Psoas muscle (tissue), 8 donors: ENCODE results near the gene ASTN2. TPM values are rescaled to one million over a fixed set of nuclear protein-coding genes. Genes with fewer than 3 reads are reported as not detected.

Experiments used
- ATAC-seq, 4 donors: fragments of 200-7000 bp; cut with Tn5 transposase; one replicate each; pipeline ENCODE4 v1.9.1; 2020; ENCODE audit warnings: moderate library complexity in 3 of 4, mild to moderate bottlenecking in 2 of 4
- DNase-seq, 2 donors: peaks; one replicate each; pipeline ENCODE4 v3.0.0-alpha.2; 2020
- H3K27ac ChIP-seq: fragments of 200-600 bp; one replicate; pipeline ENCODE4 v1.8.0; 2022
- H3K27me3 ChIP-seq, 3 donors: fragments of 200-600 bp in 1 of 3; one replicate each; pipeline versions ENCODE4 v1.6.1 to v1.8.0; 2013 to 2022; ENCODE audit warnings: low read length in 2 of 3, mild to moderate bottlenecking in 2 of 3, moderate library complexity in 1 of 3; ENCODE audit not compliant: insufficient read depth in 3 of 3
- H3K36me3 ChIP-seq, 2 donors: fragments of 200-600 bp in 1 of 2; one replicate each; pipeline versions ENCODE4 v1.6.1 to v1.8.0; 2013 to 2022; ENCODE audit warnings: low read depth in 1 of 2, mild to moderate bottlenecking in 1 of 2, moderate library complexity in 1 of 2; ENCODE audit not compliant: insufficient read depth in 1 of 2
- H3K4me1 ChIP-seq: fragments of 200-600 bp; one replicate; pipeline ENCODE4 v1.8.0; 2022
- H3K4me3 ChIP-seq: fragments of 200-600 bp; one replicate; pipeline ENCODE4 v1.8.0; 2022; ENCODE audit warnings: mild to moderate bottlenecking
- H3K9me3 ChIP-seq: fragments of 200-600 bp; one replicate; pipeline ENCODE4 v1.8.0; 2022
- CTCF ChIP-seq: fragments of 200-600 bp; IDR thresholded peaks from one replicate; pipeline ENCODE4 v1.8.0; 2022; ENCODE audit warnings: antibody characterized with exemption
- WGBS, 3 donors: extraction: QIAGEN DNeasy Blood & Tissue Kit; methylation state at CpG; one replicate each; pipeline versions ENCODE4 v1.1.6 to v1.1.7; 2013; 5-methylcytosine and 5-hydroxymethylcytosine counted together
- intact Hi-C, 2 donors: fragments of 100-400 bp; cut with DNase I; formaldehyde crosslinking; loops; one replicate each; pipeline versions ENCODE4 v1.11.0 to v1.14.2; 2022
- polyA plus RNA-seq, 3 donors: library from polyadenylated mRNA; stranded (reverse); fragments of 200-250 nt; gene quantifications; one replicate each; pipeline ENCODE4 v1.2.3, GENCODE V29; 2013
- total RNA-seq, 4 donors: library from RNA; stranded (reverse); fragmentation: NEBNext Ultra II Directional in 2 of 4; extraction: Animal tissue kit (Norgen Biotek cat#: 25700) in 2 of 4; gene quantifications; one replicate each; pipeline versions ENCODE4 v1.2.1 to v1.2.4, GENCODE V29; 2021 to 2023
- donor health status: healthy with polysubstance abuse.
- donor health status: DM: no; HTN: no; CAD: no; lungs with moderate emphysema.
- donor health status: Bipolar disorder and iron deficiency.
- donor health status: healthy.
- donor health status: DM: yes; HTN: yes; CAD: no.
- donor health status: DM: no; HTN: no; CAD: no.
- donor health status: DM: no; HTN: no; CAD: no.
- donor health status: DM: yes; HTN: yes; CAD: no.

The ASTN2 gene
- total and polyA plus RNA-seq, 7 donors, result 2.0 to 10.3 (median 3.3) TPM

DNA sequence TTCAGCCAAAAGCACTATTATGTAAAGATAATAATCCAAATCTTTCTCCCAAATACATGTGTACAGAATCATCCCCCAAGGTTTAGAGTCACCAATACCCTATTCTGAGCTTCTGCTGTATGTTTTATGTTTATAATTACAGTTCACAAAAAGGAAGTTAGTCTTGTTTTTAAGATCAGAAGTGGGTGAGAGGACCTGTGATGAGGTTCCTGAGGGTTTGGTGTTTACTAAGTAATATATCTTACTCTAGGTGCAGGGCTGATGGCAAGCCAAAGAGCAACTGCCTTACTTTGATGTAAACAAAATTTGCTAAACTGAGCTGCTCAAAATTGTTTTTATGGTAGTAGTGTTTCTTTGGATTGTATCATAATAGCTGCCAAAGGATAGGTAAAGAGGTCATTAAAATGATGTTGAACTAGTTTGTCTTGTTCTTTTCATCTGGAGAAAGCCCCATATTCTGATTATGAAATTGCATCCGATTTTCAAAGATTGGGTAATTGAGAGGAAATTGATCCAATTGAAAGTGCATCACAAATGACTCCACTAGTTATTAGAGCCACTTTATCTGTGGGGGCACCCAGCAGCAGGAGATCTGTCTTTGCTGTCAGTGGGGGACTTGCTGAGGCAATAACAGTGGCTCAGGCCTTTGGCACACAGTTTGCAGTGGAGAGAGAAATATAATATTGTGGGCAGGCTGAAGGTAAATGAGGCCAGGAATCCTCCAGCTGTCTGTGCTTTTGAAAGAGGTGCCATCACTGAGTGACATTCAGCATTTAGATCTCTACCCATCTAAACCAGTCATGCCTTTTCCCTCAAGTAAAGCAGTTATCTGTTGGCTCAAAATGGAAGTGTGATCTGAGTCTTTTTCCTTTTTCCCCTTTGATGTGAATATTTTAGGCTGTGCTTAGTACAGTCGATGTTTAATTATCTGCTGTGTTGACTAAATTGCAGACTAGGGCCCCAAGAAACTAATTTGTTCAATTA lies 713.7 kb downstream of the ASTN2 start:
- peak in 1 of 2 donors; percentile 56 for DNase-seq
- no peak for TF ChIP-seq CTCF
- WGBS, 3 donors, result 50 to 62% (median 52%) methylated on average over 2 of the region's 2 CpGs

DNA sequence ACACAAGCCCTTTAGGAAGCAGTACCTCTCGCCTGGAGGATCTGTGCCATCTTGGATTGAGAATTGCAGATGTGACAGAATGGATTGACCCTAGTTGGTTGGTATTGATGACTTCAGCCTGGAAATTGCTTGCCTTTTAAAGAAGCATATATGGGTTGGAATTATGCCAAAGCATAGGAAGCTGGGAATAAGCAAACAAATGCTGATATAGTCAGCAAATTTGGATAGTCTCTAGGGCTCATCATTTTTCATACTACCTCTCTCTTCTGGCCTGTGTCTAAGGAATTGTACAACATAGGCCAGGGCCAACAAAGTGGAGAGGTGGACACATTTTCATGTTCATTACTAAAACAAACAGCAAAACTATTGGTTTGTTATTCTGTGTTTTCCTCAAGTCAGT lies 714.6 kb downstream of the ASTN2 start:
- Histone ChIP-seq H3K4me3 (no peak overlapping the region), H3K4me1 (peaks cover 38% of the 10 kb centered on the region), H3K27me3 (no peaks in the 10 kb centered on the region), H3K27ac (no peak overlapping the region), H3K36me3 (peaks cover 7 to 35% of the 10 kb centered on the region in 2 donors), H3K9me3 (no peaks in the 10 kb centered on the region)
- intact Hi-C loops, result no loop called here
- no peak for ATAC-seq
- WGBS, 3 donors, result 80 to 100% (median 82%) methylated on average over 1 of the region's 1 CpG
- no peak for DNase-seq
- TF ChIP-seq CTCF, result no peak

More for the DNA sequence above, 713.7 kb downstream of the ASTN2 start:
- H3K9me3 ChIP-seq, result no peaks in the 10 kb centered on the region
- no peaks in the 10 kb centered on the region for H3K27me3 ChIP-seq
- no peak overlapping the region for H3K4me3 ChIP-seq
- H3K4me1 ChIP-seq, result peaks cover 32% of the 10 kb centered on the region
- peaks cover 7 to 35% of the 10 kb centered on the region in 2 donors for H3K36me3 ChIP-seq
- intact Hi-C loops, result no loop called here
- ATAC-seq, result peak; percentile 90 to 96 (median 95)
- H3K27ac ChIP-seq, result peak overlapping the region; percentile 62

- ATAC-seq, result no peak
- no peak overlapping the region for H3K4me3 ChIP-seq
Observed at GRCh38 chr9:116697887-116698286, 717.0 kb downstream of the ASTN2 start.

GRCh38 chr9:116697362-116697761 lies 717.5 kb downstream of the ASTN2 start:
- no peaks in the 10 kb centered on the region for H3K27me3 ChIP-seq
- intact Hi-C loops, result no loop called here
- H3K9me3 ChIP-seq, result no peaks in the 10 kb centered on the region
- H3K27ac ChIP-seq, result no peak overlapping the region
- peaks cover 12 to 35% of the 10 kb centered on the region in 2 donors for H3K36me3 ChIP-seq
- no peak overlapping the region for H3K4me3 ChIP-seq
- WGBS, 3 donors, result 54 to 71% (median 61%) methylated on average over 1 of the region's 1 CpG
- DNase-seq (no peak), ATAC-seq (no peak)
- TF ChIP-seq CTCF, result no peak
- H3K4me1 ChIP-seq, result peaks cover 48% of the 10 kb centered on the region

More at GRCh38 chr9:116697887-116698286, 717.0 kb downstream of the ASTN2 start:
- no peaks in the 10 kb centered on the region for H3K9me3 ChIP-seq
- no peak overlapping the region for H3K27ac ChIP-seq
- peak in 1 of 2 donors; percentile 44 for DNase-seq
- WGBS, 3 donors, result 94 to 96% (median 95%) methylated on average over 16 of the region's 16 CpGs
- peaks cover 48% of the 10 kb centered on the region for H3K4me1 ChIP-seq
- intact Hi-C loops, result loop anchor here in 1 of 2 donors (2.0 kb wide), 1 partner anchor 67 kb away; no protein-coding TSS in a partner anchor
- H3K27me3 ChIP-seq, result no peaks in the 10 kb centered on the region
- peaks cover 12 to 35% of the 10 kb centered on the region in 2 donors for H3K36me3 ChIP-seq
- no peak for TF ChIP-seq CTCF
